Central memory CD4-positive, alpha-beta T cell (primary cell): ENCODE measurements around the gene RNF13.
"Not testable (repeated sequence)": the region's sequence is repeated elsewhere in the genome, so short reads cannot be mapped to it uniquely, and the experiment has no call there.

Source experiments
- DNase-seq: peaks from one replicate; pipeline ENCODE4 v3.0.0; 2022

RNF13 gene

DNA sequence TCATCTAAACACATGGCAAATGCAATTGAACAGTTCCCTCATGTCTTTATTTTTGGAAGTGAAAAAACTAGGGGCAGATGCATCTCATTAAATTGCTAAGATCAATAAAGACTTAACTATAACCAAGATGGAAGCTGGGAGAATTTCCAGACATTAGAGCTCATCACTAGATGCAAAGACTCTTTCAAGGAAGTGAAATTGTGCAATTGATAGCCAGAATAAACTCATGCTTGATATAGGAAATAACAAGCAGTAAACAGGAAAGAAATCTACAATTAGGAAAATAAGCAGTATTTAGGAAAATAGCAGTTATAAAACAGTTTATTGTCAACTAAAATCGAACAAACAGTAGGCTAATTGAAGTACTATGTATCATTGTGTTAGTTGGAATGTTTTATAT is 11.8 kb upstream of the RNF13 start:
- no peak for DNase-seq

DNA sequence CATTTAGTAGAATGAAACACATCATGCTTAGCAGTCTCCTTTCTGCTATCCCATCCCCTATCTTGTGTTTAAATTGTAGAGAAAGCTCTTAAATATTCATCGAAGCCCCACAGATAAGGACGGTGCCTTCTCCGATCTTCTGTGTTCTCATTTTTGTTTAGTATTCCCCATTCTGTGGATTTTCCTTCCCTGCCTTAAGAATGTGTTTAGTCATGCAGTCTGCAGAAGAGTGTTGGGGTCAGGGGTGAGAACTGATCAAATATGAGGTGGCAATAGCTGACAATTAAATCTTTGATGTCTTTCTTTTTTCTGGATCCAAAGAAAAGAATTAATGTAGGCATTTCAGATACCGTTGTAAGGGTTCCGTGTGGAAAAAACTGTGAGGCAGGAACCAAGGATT is 11.4 kb upstream of the RNF13 start:
- no peak for DNase-seq

DNA sequence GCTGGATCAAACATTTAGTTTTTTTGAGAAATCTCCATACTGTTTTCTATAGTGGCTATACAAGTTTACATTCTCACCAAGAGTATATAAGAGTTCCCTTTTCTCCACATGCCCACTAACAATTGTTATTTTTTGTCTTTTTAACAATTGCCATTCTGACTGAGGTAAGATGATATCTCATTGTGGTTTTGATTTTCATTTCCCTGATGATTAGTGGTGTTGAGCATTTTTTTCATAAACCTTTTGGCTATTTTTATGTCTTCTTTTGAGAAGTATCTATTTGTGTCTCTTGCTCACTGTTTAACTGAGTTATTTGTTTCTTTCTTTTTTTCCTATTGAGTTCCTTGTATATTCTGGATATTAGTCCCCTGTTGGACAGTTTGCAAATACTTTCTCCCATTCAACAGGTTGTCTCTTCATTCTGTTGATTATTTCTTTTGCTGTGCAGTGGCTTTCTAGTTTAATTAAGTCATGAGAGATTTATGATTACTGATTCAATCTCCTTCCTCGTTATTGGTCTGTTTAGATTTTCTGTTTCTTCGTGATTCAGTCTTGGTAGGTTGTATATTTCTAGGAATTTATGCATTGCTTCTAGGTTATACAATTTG is 6.7 kb upstream of the RNF13 start:
- no peak for DNase-seq

DNA sequence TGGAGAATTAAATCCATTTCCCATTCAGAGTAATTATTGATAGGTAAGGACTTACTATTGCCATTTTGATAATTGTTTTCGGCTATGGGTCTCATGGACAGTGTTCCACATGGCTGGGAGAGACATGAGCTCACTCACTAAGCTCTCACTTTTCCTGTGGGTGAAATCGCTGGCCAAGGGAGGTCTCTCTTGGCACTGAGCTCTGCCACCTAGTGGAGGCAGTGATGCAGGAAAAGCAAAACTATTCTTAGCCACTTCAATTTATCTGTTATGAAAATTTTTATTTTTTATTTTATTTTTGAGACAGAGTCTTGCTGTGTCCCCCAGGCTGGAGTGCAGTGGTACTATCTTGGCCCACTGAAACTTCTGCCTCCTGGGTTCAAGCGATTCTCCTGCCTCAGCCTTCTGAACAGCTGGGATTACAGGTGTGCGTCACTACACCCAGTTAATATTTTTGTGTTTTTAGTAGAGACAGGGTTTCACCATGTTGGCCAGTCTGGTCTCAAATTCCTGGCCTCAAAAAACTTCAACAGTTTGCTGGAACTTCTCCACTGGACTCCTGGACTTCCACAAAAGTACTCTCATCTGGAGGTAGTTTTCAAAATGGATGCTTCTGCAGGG is 4.7 kb upstream of the RNF13 start:
- peak; percentile 18 for DNase-seq

DNA sequence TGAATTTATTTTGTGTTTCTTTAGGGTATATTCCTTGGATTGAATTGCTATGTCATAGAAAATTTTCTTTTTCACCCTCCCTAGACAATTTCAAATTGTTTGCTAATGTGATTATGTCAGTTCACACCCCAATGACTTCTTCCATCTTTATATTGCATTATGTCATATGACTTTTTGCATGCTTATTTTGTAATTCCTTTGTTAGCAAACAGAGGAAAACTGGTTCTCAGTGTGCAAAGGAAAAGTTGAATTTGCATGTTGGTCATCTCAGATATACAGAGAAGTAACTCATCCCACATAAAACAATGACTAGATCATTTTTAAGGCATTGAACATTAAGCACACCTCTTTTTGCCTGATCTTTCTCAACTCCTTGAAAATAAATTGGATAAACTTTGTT is 3.3 kb upstream of the RNF13 start:
- DNase-seq: no peak

DNA sequence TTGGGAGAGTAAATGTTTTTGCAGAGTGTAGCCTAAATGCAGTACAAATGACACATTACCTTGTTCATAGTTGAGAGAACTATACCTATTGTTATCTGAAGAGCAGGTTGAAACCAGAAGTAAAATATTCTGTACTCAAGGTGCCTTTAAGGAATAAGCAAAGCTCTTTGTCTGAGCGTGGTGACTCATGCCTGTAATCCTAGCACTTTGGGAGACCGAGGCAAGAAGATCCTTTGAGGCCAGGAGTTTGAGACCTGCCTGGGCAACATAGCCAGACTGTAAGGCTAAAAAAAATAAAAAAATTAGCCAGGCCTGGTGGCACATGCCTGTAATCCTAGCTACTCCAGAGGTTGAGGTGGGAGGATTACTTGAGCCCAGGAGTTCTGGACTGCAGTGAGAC is 2.2 kb upstream of the RNF13 start:
- DNase-seq: no peak

DNA sequence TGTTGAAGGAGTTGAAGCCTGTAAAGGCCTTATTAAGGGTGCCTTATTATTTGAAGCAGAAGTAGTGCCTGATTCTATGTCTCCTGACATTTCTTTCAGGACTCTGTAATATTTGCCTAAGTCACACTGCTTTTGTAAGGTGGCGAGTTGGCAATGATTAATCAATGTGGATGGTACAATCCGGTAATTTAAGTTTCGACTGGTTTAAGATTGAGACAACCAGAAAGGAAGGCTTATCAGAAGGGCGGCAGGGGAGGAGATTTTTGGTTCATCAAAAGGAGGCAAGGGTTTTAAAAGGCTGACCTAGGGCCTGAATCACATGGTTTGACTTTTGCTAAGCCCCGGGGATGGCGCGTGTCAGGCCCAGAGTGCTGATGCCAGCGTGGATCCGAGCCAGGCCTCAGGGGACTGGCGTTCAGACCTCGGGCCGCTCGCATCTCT is 830 bp upstream of the RNF13 start:
- DNase-seq: no peak

DNA sequence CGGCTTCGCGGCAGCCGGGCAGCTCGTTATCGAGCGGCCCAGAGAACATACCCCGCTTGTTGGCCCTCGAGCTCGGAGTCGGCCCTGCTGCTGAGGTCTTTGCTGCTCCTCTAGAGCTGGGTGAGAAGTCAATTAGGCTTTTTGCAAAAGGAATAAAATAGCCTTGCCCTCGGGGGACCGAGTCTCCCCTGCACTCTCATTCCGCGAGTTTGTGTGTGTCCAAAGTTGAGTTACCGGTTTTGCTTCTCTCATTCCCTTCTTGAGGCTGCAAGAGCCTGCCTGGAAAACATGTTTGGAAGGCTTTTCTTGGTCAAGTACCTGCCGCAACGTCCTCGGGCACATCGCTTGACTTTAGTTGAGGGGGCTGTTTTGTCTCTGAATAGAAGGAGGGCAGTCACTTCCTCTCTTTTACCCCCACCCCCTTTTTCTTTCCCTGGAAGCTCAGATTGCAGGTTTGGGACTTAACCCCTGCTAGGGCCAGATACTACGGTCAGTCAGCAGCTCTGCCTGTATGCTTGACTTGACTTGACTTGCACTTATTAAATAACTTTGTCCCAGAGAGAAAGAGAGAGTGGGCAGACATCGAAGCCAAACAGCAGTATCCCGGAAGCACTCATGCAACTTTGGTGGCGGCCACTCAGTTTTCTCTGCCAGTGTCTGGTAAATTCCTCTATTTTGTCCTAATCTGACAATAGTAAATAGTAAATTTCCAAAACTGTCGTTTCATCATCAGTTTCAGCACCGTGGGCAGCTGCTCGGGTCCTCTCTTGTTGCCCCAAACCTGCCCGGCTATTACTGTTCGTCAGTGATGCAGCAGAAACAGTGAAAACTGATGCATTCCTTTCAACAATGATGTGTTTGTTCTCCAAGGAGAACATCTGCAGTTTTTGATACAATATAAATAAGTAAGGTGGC is 609 bp downstream of the RNF13 start:
- DNase-seq: peak; percentile 4

DNA sequence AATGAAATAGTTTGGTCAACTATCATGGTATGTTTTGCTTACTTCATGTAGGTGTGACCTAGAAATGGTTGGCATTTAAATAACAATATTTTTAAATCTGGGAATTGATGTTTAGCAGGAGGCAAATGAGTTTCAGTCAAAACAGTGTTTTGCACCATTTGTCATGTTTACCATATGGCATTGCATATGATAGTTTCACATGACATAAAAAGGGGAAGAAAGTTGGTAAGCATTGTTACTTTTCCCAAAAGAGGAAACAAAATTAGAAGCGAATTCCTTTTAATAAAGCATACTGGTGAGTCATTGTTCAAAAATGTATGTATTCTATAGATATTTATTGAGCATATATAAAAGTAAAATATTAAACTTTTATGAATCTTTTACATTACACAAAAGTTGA is 2.3 kb downstream of the RNF13 start:
- DNase-seq: no peak

DNA sequence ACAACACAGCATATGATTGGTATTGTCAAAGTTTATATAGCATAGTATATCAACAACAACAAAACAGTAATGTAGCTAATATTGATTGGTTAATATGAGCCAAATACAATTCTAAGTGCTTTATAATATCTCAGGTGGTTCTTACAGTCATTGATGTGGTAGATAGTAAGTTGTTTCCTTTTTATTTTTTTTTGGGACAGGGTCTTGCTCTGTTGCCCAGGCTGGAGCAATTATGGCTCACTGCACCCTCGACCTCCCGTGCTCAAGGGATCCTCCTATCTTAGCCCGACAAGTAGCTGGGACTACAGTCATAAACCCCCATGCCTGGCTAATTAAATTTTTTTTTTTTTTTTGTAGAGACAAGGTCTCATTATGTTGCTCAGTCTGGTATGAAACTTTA is 2.7 kb downstream of the RNF13 start:
- no peak for DNase-seq

DNA sequence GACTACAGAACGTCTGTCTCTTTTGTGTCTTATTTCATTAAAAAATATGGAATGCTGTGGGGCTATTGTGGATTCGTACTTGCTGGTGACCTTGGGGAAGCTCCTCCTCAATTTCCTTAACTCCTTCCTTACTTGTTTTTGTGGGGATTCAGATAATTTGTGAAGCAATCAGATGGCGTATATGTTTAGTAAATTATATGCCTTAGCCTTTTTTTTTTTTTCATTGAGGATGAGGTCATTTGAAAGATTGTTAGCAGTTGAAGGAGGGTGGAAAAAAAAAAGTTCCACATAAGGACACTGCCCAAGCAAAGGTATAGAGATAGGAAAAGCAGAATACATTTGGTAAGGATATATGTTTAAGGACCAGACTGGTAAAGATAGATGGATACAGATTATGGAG is 3.3 kb downstream of the RNF13 start:
- no peak for DNase-seq

DNA sequence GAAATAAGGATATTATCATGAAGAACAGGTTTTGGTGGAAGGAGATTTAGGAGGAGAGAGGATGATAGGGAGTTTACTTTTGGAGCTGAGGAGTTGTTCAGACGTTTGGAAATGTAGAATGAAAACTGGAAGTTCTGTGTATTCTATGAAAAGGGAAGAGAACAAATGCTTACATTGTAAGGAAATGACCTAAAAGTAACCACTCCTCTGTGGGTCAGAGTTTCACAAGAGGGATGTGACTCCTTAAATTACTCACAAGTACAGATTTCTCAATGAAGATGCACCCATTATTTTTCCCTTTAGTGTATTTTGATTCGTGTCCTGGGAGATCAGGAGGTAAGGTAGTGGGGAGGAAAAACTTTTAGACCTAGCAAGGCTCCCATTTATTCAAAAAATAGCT is 4.0 kb downstream of the RNF13 start:
- no peak for DNase-seq

DNA sequence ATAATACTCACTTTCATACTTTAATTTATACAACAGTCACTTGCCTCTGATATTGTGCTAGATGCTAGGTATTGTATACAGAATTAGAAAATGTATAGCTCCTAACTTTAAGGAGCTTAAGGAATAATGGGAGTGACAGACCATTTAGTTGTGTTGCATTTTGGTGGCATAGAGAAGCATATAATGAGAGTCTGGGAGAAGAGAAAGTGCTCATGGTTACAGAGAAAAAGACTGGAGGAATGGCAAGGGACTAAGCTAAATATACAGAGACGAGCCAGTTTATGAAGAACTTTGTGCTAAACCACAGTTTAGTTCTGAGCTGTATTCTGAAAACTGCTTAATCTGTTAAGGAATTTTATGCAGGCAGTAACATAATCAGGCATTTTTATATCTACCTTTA is 6.4 kb downstream of the RNF13 start:
- no peak for DNase-seq

DNA sequence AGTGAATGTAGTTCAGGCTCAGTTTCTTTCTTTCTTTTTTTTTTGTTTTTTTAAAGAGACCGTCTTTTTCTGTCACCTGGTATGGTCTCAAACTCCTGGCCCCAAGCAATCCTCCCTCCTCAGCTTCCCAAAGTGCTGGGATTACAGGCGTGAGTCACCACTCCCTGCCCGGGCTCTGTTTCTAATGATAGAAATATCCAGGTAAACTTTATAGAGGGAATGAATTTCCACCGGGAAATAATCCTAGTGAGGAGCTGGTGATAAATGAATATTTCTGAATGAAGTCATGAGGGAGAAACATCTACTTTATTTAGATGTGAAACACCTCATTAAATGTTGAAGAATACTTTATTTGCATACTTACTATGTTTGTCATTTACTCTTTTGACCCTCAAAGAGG is 7.2 kb downstream of the RNF13 start:
- DNase-seq: no peak

DNA sequence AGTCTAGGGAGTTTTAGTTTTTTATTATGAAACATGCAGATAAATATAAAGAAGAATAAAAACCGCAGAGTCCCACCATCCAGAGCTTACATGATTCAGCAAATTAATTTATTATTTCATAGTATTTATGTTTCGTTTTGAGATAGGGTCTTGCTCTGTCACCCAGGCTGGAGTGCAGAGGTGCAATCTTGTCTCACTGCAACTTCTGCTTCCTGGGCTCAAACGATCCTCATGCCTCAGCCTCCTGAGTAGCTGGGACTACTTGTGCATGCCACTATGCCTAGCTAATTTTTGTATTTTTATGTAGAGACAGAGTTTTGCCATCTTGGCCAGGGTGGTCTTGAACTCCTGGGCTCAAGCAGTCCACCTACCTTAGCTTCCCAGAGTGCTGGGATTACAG is 13.6 kb downstream of the RNF13 start:
- no peak for DNase-seq

DNA sequence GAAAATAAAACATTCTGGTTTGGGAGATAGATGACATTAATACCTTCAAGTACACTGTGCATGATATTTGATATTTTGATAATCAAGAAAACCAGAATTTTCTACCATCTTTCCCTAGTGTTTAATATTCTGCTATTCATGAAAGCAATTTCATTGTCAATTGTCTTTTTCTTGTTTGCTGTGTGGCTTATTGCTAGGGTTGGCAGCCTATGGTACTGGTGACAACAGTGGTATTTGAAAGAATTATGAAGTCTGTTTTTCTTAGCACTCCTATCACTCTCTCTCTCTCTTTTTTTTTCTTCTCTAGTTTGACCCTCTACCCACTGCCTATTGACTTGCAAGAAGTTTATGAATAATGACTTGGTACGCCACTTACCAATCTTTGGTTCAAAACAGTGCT is 15.4 kb downstream of the RNF13 start:
- DNase-seq: no peak

DNA sequence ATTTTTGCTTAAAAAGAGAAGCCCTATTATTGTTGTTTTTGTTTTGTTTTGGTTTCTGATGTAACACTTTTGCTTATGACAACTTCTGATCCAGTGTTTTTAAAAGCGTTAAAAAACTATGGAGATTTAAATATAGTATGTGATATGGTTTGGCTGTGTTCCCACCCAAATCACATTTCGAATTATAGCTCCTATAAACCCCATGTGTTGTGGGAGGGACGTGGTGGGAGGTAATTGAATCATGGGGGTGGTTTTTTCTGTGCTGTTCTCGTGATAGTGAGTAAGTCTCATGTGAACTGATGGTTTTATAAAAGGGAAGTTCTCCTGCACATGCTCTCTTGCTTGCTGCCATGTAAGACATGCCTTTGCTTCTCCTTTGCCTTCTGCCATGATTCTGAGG is 16.6 kb downstream of the RNF13 start:
- not testable (repeated sequence) for DNase-seq

DNA sequence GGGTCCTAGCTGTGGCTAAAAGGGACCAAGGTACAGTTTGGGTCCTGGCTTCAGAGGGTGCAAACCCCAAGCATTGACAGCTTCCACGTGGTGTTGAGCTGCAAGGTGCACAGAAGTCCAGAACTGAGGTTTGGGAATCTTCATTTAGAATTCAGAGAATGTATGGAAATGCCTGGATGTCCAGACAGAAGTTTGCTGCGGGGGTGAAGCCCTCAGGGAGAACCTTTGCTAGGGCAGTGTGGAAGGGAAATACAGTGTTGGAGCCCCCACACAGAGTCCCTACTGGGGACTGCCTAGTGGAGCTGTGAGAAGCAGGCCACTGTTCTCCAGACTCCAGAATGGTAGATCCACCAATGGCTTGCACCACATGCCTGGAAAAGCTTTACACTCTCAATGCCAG is 17.9 kb downstream of the RNF13 start:
- DNase-seq: no peak

DNA sequence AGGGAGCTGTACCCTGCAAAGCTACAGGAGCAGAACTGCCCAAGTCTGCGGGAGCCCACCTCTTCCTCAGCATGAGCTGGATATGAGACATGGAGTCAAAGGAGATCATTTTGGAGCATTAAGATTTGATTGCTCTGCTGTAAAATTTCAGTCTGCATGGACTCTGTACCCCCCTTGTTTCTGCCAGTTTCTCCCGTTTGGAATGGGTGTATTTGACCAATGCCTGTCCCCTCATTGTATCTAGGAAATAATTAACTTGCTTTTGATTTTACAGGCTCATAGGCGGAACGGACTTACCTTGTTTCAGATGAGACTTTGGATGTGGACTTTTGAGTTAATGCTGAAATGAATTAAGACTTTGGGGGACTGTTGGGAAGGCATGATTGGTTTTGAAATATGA is 18.3 kb downstream of the RNF13 start:
- DNase-seq: no peak

DNA sequence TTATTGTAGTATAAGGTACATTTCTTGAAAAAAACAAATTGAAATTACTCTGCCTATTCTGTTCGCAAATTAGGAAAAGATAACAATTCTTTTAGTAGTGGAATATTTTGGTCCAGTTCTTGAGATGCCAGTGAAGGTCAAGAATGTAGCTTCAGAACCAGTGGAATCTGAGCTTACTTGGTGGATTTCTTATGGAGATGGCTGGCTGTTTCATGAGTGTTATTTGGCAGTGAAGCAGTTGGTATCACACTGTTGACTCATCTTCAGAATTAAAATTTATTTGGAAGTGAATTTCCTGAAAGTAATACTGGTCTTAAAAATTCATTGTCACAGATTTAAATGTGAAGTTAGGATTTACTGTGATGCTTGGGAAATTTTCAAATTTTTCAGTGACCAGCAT is 19.1 kb downstream of the RNF13 start:
- no peak for DNase-seq

DNA sequence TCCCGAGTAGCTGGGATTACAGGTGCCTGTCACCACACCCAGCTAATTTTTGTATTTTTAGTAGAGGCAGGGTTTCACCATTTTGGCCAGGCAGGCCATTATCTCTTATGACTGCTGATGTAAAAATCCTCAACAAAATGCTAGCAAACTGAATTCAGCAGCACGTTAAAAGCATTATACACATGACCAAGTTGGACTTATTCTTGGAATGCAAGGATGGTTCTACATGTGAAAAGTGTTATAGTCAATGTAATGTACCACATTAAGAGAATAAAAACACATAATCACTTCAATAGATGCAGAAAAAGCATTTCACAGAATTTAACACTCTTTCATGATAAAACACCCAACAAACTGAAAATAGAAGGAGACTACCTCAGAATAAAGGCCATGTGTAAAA is 20.2 kb downstream of the RNF13 start:
- DNase-seq: no peak

DNA sequence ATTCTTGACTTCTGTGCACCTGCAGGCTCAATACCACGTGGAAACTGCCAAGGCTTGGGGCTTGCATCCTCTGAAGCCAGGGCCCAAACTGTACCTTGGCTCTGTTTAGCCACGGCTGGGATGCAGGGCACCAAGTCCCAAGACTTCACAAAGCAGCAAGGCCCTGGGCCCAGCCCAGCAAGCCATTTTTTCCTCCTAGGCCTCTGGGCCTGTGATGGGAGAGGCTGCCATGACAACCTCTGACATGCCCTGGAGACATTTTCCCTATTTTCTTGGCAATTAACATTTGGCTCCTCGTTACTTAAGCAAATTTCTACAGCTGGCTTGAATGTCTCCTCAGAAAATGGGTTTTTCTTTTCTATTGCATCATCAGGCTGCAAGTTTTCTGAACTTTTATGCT is 25.5 kb downstream of the RNF13 start:
- not testable (repeated sequence) for DNase-seq

DNA sequence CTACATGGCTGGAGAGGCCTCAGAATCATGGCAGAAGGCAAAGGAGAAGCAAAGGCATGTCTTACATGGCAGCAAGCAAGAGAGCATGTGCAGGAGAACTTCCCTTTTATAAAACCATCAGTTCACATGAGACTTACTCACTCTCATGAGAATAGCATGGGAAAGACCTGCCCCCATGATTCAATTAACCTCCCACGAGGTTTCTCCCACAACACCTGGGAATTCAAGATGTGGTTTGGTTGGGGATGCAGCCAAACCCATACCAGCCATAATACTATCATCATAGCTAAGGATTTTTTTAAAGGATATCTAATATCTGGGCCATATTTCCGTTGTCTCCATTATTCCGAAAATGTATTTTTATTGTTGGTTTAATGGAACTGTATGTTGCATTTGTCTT is 26.5 kb downstream of the RNF13 start:
- not testable (repeated sequence) for DNase-seq

DNA sequence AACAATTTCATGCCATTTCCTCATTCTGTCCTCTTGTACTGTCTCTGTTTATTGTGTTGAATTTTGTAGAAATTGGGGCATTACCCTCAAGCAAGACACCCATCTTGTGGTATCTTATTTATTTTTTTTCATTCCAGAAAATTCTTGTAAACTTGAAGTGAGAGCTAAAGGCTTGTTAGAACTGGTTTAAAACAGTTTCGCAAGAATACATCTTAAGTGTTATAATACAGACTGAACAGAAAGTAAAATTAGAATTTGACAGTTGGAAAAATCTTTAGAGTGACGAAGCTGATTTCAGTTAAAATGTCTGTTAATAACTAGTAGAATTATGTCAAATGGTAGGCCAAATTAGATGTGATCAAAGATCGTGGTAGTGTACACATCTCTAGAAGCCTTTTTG is 26.9 kb downstream of the RNF13 start:
- DNase-seq: no peak
